H1 (cell line): Measurements from ENCODE around the gene LYPD6B.

Experiments used
- JUN ChIP-seq: IDR thresholded peaks from 2 replicates; pipeline ENCODE4 v1.6.1; 2011; ENCODE audit warnings: low read depth, mild to moderate bottlenecking, improper control_type of control experiment, low read length
- POLR2A ChIP-seq, 2 experiments: IDR thresholded peaks; 1 replicate in 1 of 2; 2 replicates in 1 of 2; pipeline ENCODE4 v1.6.1; 2011; ENCODE audit warnings: low read depth in 2 of 2, low read length in 2 of 2, mild to moderate bottlenecking in 2 of 2; ENCODE audit errors: control extremely low read depth in 1 of 2
- TAF7 ChIP-seq: optimal IDR thresholded peaks from 2 replicates; pipeline ENCODE3; 2011; ENCODE audit warnings: low read depth, mild to moderate bottlenecking, inconsistent platforms, low read length, moderate library complexity, borderline replicate concordance
- TF ChIP-seq, protein P1 (sequence below): IDR thresholded peaks from 2 replicates; pipeline ENCODE4 v1.6.1; 2012; ENCODE audit warnings: low read length, inconsistent platforms
- TF ChIP-seq, protein P2 (sequence below), 3 experiments: IDR thresholded peaks; 1 replicate in 2 of 3; 2 replicates in 1 of 3; pipeline versions ENCODE4 v1.5.1 to v1.6.1; 2011; ENCODE audit warnings: low read length in 3 of 3, mild to moderate bottlenecking in 3 of 3, inconsistent platforms in 2 of 3, low read depth in 1 of 3, moderate library complexity in 1 of 3; ENCODE audit not compliant: insufficient read depth in 1 of 3; ENCODE audit errors: control extremely low read depth in 1 of 3

GRCh38 chr2:149169656-149170055 lies 131.2 kb downstream of the LYPD6B start:
- TF ChIP-seq, protein P1, sequence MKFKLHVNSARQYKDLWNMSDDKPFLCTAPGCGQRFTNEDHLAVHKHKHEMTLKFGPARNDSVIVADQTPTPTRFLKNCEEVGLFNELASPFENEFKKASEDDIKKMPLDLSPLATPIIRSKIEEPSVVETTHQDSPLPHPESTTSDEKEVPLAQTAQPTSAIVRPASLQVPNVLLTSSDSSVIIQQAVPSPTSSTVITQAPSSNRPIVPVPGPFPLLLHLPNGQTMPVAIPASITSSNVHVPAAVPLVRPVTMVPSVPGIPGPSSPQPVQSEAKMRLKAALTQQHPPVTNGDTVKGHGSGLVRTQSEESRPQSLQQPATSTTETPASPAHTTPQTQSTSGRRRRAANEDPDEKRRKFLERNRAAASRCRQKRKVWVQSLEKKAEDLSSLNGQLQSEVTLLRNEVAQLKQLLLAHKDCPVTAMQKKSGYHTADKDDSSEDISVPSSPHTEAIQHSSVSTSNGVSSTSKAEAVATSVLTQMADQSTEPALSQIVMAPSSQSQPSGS: no peak
- TF ChIP-seq, protein P2, sequence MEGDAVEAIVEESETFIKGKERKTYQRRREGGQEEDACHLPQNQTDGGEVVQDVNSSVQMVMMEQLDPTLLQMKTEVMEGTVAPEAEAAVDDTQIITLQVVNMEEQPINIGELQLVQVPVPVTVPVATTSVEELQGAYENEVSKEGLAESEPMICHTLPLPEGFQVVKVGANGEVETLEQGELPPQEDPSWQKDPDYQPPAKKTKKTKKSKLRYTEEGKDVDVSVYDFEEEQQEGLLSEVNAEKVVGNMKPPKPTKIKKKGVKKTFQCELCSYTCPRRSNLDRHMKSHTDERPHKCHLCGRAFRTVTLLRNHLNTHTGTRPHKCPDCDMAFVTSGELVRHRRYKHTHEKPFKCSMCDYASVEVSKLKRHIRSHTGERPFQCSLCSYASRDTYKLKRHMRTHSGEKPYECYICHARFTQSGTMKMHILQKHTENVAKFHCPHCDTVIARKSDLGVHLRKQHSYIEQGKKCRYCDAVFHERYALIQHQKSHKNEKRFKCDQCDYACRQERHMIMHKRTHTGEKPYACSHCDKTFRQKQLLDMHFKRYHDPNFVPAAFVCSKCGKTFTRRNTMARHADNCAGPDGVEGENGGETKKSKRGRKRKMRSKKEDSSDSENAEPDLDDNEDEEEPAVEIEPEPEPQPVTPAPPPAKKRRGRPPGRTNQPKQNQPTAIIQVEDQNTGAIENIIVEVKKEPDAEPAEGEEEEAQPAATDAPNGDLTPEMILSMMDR (IDR thresholded peaks at IDR 0.05; ENCODE audit: control extremely low read depth in 1 of 3, insufficient read depth in 1 of 3, low read depth in 1 of 3, low read length in 3 of 3): no peak
- TF ChIP-seq JUN (no peak), POLR2A (IDR thresholded peaks at IDR 0.05; ENCODE audit: control extremely low read depth in 1 of 2, low read depth in 2 of 2, low read length in 2 of 2) (no peak), TAF7 (no peak)
